ENCODE measurements around the gene RPS6KA4.
"Not testable (repeated sequence)": the region's sequence is repeated elsewhere in the genome, so short reads cannot be mapped to it uniquely, and the experiment has no call there.

The RPS6KA4 gene

DNA sequence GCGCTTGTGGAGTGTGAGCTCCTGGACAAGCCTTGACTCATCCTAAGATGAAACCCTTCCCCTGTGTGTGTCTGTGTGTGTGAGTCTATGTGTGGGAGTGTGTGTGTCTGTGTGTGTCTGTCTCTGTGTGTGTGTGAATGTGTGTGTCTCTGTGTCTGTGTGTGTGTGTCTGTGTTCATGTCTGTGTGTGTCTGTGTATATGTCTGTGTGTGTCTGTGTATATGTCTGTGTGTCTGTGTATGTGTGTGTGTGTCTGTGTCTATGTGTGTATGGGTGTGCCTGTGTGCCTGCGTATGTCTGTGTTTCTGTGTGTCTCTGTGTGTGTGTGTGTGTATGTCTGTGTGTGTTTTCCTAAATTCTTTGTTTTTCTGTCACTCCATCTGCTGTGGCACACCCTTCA, 48.7 kb downstream of the RPS6KA4 start:
- no peaks in the 10 kb centered on the region for H3K4me1 ChIP-seq
- no peak for DNase-seq (ENCODE audit: low spot score in 2 of 2)
- no peak overlapping the region for H3K4me3 ChIP-seq
- in situ Hi-C loops (cut with MboI; ENCODE audit: low sequenced_read_pairs): no loop called here
- no peaks in the 10 kb centered on the region for H3K36me3 ChIP-seq (replicated peaks)
- H3K9me3 ChIP-seq: 0 out of 2 replicates have a peak, but pooled peaks cover 2% of the 10 kb centered on the region
- no peaks in the 10 kb centered on the region for H3K27me3 ChIP-seq (ENCODE audit: low read depth)

DNA sequence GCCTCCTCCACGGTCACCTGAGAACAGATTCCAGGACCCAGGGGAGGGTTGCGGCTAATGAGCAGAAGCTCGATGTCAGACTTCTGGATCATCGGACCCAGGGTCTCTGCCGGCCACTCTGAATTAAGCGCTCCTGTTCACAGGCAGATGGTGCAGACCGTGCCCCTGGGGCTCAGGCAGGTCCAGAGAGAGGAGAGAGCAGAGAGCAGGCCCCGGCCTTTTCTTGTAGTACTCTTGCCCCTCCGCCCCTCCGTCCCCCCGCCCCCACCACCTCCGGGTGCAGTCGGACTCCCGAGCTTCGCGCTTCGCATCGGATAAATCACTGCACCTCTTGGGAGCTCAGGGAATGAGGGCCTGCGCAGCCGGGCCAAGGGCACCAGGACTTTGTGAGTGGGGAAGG, 50.3 kb downstream of the RPS6KA4 start:
- no peak overlapping the region for H3K4me3 ChIP-seq
- H3K36me3 ChIP-seq (replicated peaks): no peaks in the 10 kb centered on the region
- 0 out of 2 replicates have a peak, but pooled peaks cover under 1% of the 10 kb centered on the region for H3K9me3 ChIP-seq
- no peak for DNase-seq (ENCODE audit: low spot score in 2 of 2)
- in situ Hi-C loops (cut with MboI; ENCODE audit: low sequenced_read_pairs): no loop called here
- no peaks in the 10 kb centered on the region for H3K4me1 ChIP-seq
- no peaks in the 10 kb centered on the region for H3K27me3 ChIP-seq (ENCODE audit: low read depth)

DNA sequence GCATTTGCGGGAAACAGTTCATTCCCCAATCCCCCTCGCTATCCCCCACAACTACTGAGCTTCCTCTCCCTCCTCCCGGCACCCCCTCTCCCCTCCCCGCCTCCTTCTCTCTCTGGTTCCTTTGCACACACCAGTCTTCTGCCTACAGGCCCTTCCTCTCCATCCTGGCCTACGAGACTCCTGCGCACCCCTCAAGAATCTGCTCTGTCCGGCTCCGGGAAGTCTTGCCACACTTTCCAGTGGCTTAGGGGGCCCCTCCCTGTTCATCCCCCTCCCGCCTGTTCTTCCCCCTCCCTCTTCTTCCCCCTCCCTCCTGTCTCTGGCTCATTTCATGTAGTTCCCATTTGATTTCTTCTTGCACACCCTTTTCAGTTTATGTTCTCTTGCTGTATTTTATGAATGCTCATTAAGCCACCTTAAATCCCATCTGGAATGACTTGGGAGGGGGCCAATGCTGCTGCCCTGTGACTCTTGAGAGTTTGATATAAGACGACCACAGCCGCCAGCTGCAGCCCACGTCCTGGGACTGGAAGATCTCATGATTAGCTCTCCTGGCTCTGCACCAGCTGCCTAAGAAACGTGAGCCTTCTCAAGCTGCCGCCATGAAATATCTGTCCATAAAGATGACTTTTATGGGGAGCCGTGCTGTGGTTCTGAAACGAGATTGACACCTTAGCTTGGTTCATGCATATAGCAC, 50.9 kb downstream of the RPS6KA4 start:
- no peaks in the 10 kb centered on the region for H3K4me1 ChIP-seq
- H3K36me3 ChIP-seq (replicated peaks): no peaks in the 10 kb centered on the region
- H3K4me3 ChIP-seq: no peak overlapping the region
- DNase-seq (ENCODE audit: low spot score in 2 of 2): no peak
- in situ Hi-C loops (cut with MboI; ENCODE audit: low sequenced_read_pairs): no loop called here
- no peaks in the 10 kb centered on the region for H3K27me3 ChIP-seq (ENCODE audit: low read depth)
- H3K9me3 ChIP-seq: no peaks in the 10 kb centered on the region

DNA sequence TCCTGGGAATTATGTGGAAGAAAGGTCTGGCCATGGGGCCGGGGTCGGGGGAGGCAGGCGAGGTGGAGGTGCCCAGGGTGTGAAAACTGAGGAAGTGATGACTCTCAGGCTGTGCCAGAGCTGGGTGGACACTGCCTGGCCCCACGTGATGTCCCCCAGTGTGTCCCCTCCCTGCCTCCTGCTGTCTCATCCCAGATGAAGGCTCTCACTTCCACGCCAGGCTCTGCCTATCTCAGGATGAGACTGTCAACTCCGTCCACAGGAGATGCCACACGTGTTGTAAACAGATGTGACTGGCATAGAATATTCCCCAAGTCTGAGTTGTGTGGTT, 51.4 kb downstream of the RPS6KA4 start:
- in situ Hi-C loops (cut with MboI; ENCODE audit: low sequenced_read_pairs): no loop called here
- H3K4me1 ChIP-seq: no peaks in the 10 kb centered on the region

DNA sequence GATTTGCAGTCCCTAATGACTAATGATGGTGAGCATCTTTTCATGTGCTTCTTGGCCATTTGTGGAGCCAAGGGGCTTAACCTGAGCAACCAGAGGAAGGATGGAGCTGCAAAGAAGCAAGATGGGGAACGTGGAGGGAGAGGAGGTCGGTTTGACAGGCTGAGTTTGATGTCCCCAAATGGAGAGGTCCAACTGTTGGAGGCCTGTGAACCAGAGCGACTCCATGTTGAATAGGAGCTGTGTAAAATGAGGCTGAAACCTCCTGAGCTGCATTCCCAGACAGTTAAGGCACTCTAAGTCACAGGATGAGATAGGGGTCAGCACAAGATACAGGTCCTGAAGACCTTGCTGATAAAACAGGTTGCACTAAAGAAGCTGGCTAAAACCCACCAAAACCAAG, 54.5 kb downstream of the RPS6KA4 start:
- Histone ChIP-seq H3K36me3 (replicated peaks) (no peaks in the 10 kb centered on the region), H3K4me1 (no peaks in the 10 kb centered on the region), H3K9me3 (no peaks in the 10 kb centered on the region), H3K27me3 (ENCODE audit: low read depth) (no peaks in the 10 kb centered on the region), H3K4me3 (no peak overlapping the region)
- DNase-seq (ENCODE audit: low spot score in 2 of 2): no peak
- in situ Hi-C loops (cut with MboI; ENCODE audit: low sequenced_read_pairs): no loop called here

More for the DNA sequence above, 51.4 kb downstream of the RPS6KA4 start:
- Histone ChIP-seq H3K9me3 (no peaks in the 10 kb centered on the region), H3K36me3 (replicated peaks) (no peaks in the 10 kb centered on the region), H3K27me3 (ENCODE audit: low read depth) (no peaks in the 10 kb centered on the region), H3K4me3 (no peak overlapping the region)
- DNase-seq (ENCODE audit: low spot score in 2 of 2): no peak

DNA sequence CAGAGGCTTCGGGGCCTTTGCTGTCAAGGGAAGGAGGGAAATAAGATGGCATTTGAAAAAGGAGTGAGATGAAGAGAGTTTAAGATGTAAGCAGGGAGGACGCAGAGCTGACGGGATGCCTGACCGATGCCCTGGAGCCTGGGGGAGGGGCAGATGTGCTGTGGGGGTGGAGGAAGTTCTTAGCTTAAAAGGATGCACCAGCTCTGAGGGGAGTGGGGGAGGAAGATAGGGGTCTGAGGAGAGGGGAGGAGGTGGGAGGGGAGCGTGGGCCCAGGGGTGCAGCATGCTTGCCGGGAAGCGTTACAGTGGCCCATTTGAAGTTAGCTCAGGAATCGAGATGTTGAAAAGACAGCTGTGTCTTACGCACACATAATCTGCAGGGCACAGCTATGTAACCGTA, 56.3 kb downstream of the RPS6KA4 start:
- Histone ChIP-seq H3K4me3 (no peak overlapping the region), H3K9me3 (no peaks in the 10 kb centered on the region), H3K27me3 (ENCODE audit: low read depth) (no peaks in the 10 kb centered on the region), H3K4me1 (no peaks in the 10 kb centered on the region), H3K36me3 (replicated peaks) (no peaks in the 10 kb centered on the region)
- no peak for DNase-seq (ENCODE audit: low spot score in 2 of 2)
- in situ Hi-C loops (cut with MboI; ENCODE audit: low sequenced_read_pairs): no loop called here

GRCh38 chr11:64415996-64416728, 57.2 kb downstream of the RPS6KA4 start:
- Histone ChIP-seq H3K9me3 (no peaks in the 10 kb centered on the region; the same call in 1 of the 2 replicates), H3K27me3 (ENCODE audit: low read depth) (no peaks in the 10 kb centered on the region), H3K36me3 (replicated peaks) (no peaks in the 10 kb centered on the region), H3K4me3 (no peak overlapping the region), H3K4me1 (no peaks in the 10 kb centered on the region)
- in situ Hi-C loops (cut with MboI; ENCODE audit: low sequenced_read_pairs): no loop called here
- no peak for DNase-seq (ENCODE audit: low spot score in 2 of 2)

DNA sequence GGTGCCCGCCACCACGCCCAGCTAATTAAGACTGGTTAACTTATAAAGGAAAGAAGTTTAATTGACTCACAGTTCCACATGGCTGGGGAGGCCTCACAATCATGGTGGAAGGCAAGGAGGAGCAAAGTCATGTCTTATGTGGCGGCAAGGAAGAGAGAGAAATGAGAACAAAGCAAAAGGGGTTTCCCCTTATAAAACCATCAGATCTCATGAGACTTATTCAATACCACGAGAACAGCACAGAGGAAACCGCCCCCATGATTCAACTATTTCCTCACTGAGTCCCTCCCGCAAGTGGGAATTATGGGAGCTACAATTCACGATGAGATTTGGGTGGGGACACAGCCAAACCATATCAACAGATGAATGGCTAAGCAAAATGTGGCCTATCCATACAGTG, 59.3 kb downstream of the RPS6KA4 start:
- H3K9me3 ChIP-seq; H3K36me3 ChIP-seq (replicated peaks); DNase-seq (ENCODE audit: low spot score in 2 of 2); in situ Hi-C loops (cut with MboI; ENCODE audit: low sequenced_read_pairs); H3K27me3 ChIP-seq (ENCODE audit: low read depth); H3K4me3 ChIP-seq; H3K4me1 ChIP-seq: not testable (repeated sequence)

DNA sequence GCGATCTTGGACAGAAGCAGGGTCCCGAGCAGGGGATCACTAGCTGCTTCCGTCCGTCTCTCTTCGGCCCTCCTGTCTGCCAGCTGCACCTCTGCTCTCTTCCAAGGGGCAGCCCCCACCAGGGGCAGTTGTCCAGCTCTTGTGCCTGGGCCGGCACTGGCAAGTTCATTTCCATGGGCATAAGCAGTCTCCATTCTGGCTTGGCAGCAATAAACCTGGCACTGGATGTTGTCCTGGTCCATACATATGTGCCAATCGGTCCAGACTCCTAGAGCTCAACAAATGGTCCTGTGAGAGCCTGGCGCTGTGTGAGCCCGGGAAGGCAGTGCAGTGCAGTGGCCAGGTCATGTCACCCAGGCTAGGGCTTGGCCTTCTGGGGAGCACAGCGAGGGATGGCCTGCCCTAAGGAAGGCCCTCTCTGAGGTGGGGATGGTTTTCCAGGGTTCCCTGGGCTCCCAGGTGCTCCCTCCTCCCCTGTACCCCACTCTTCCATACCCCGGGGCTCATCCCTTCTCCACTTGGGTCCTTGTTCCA, 60.4 kb downstream of the RPS6KA4 start:
- no peaks in the 10 kb centered on the region for H3K27me3 ChIP-seq (ENCODE audit: low read depth)
- in situ Hi-C loops (cut with MboI; ENCODE audit: low sequenced_read_pairs): no loop called here
- peaks cover 4% of the 10 kb centered on the region for H3K9me3 ChIP-seq
- no peak overlapping the region for H3K4me3 ChIP-seq
- no peak for DNase-seq (ENCODE audit: low spot score in 2 of 2)
- H3K4me1 ChIP-seq: no peaks in the 10 kb centered on the region
- no peaks in the 10 kb centered on the region for H3K36me3 ChIP-seq (replicated peaks)

GRCh38 chr11:64419818-64420485, 61.0 kb downstream of the RPS6KA4 start:
- Histone ChIP-seq H3K36me3 (replicated peaks) (no peaks in the 10 kb centered on the region), H3K4me3 (no peak overlapping the region), H3K27me3 (ENCODE audit: low read depth) (no peaks in the 10 kb centered on the region), H3K9me3 (peaks cover 4% of the 10 kb centered on the region), H3K4me1 (no peaks in the 10 kb centered on the region)
- DNase-seq (ENCODE audit: low spot score in 2 of 2): no peak
- in situ Hi-C loops (cut with MboI; ENCODE audit: low sequenced_read_pairs): no loop called here

All from HAP-1 (cell line).